ENCODE results near the gene NSUN6.

The NSUN6 gene

DNA sequence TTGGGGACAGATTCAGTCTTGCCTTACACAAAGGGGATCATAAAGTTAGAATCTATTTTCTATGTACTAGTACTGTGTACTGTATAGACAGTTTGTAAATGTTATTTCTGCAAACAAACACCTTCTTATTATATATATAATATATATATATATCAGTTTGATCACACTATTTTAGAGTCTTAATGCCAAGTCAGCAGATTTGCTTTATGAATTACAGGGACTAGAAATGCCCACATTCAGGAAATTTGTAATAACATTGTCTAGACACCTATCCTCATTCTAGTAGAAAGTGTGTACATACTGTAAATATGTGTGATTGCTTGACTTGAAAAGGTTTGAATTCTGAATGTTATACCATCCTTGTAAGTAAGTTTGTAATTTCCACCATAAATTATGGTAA lies 111.2 kb downstream of the NSUN6 start:
- H4K20me1 ChIP-seq (ENCODE audit: low read depth, low read length), result no peaks in the 10 kb centered on the region
- no peaks in the 10 kb centered on the region for H3F3A ChIP-seq (ENCODE audit: insufficient read depth)
- no peaks in the 10 kb centered on the region for H3K9me2 ChIP-seq (replicated peaks; ENCODE audit: insufficient read depth, low read length)
- no peaks in the 10 kb centered on the region for H3K9me3 ChIP-seq (ENCODE audit: insufficient read depth, low read length)
- no peak overlapping the region for H3K27ac ChIP-seq (ENCODE audit: low read depth, low read length)
- TF ChIP-seq CTCF (IDR thresholded peaks at IDR 0.05; ENCODE audit: insufficient read depth, low read length, poor library complexity, severe bottlenecking) (no peak), EZH2phosphoT487 (conservative IDR thresholded peaks at IDR 0.05; ENCODE audit: low read length) (no peak)
- H2AFZ ChIP-seq (ENCODE audit: low read depth, low read length, severe bottlenecking), result no peak overlapping the region
- H3K4me2 ChIP-seq (ENCODE audit: low read depth, low read length, poor library complexity, severe bottlenecking), result no peak overlapping the region
- H3K9ac ChIP-seq (ENCODE audit: low read length), result no peak overlapping the region
- H3K27me3 ChIP-seq (ENCODE audit: low read length), result no peaks in the 10 kb centered on the region
- peaks cover 7% of the 10 kb centered on the region; the same call in 1 of the 2 replicates for H3K36me3 ChIP-seq (ENCODE audit: low read length)
- H3K4me3 ChIP-seq (ENCODE audit: insufficient read depth, low read length, poor library complexity, severe bottlenecking), result no peak overlapping the region
- no peaks in the 10 kb centered on the region for H3K79me2 ChIP-seq (ENCODE audit: insufficient read depth, low read length)

- Histone ChIP-seq H2AFZ (ENCODE audit: low read depth, low read length, severe bottlenecking) (no peak overlapping the region), H3K9me3 (ENCODE audit: insufficient read depth, low read length) (no peaks in the 10 kb centered on the region), H3K27ac (ENCODE audit: low read depth, low read length) (no peak overlapping the region), H3K9me2 (replicated peaks; ENCODE audit: insufficient read depth, low read length) (no peaks in the 10 kb centered on the region), H3K79me2 (ENCODE audit: insufficient read depth, low read length) (no peaks in the 10 kb centered on the region), H3K9ac (ENCODE audit: low read length) (no peak overlapping the region), H3K27me3 (ENCODE audit: low read length) (no peaks in the 10 kb centered on the region), H3K4me2 (ENCODE audit: low read depth, low read length, poor library complexity, severe bottlenecking) (no peak overlapping the region), H3F3A (ENCODE audit: insufficient read depth) (no peaks in the 10 kb centered on the region), H3K36me3 (ENCODE audit: low read length) (peaks cover 4% of the 10 kb centered on the region; the same call in 1 of the 2 replicates), H4K20me1 (ENCODE audit: low read depth, low read length) (no peaks in the 10 kb centered on the region), H3K4me3 (ENCODE audit: insufficient read depth, low read length, poor library complexity, severe bottlenecking) (no peak overlapping the region)
- no peak for TF ChIP-seq EZH2phosphoT487 (conservative IDR thresholded peaks at IDR 0.05; ENCODE audit: low read length)
- TF ChIP-seq CTCF (IDR thresholded peaks at IDR 0.05; ENCODE audit: insufficient read depth, low read length, poor library complexity, severe bottlenecking), result no peak
Observed at GRCh38 chr10:18539335-18539734, 112.1 kb downstream of the NSUN6 start.

- Histone ChIP-seq H4K20me1 (ENCODE audit: low read depth, low read length) (no peaks in the 10 kb centered on the region), H3K36me3 (ENCODE audit: low read length) (0 out of 2 replicates have a peak, but pooled peaks cover 3% of the 10 kb centered on the region), H3K79me2 (ENCODE audit: insufficient read depth, low read length) (no peaks in the 10 kb centered on the region), H2AFZ (ENCODE audit: low read depth, low read length, severe bottlenecking) (no peak overlapping the region), H3K9me3 (ENCODE audit: insufficient read depth, low read length) (no peaks in the 10 kb centered on the region), H3F3A (ENCODE audit: insufficient read depth) (no peaks in the 10 kb centered on the region), H3K4me2 (ENCODE audit: low read depth, low read length, poor library complexity, severe bottlenecking) (no peak overlapping the region), H3K4me3 (ENCODE audit: insufficient read depth, low read length, poor library complexity, severe bottlenecking) (no peak overlapping the region), H3K9me2 (replicated peaks; ENCODE audit: insufficient read depth, low read length) (no peaks in the 10 kb centered on the region), H3K27me3 (ENCODE audit: low read length) (no peaks in the 10 kb centered on the region), H3K9ac (ENCODE audit: low read length) (no peak overlapping the region), H3K27ac (ENCODE audit: low read depth, low read length) (no peak overlapping the region)
- no peak for TF ChIP-seq EZH2phosphoT487 (conservative IDR thresholded peaks at IDR 0.05; ENCODE audit: low read length)
- TF ChIP-seq CTCF (IDR thresholded peaks at IDR 0.05; ENCODE audit: insufficient read depth, low read length, poor library complexity, severe bottlenecking), result no peak
Observed at GRCh38 chr10:18533896-18534295, 117.5 kb downstream of the NSUN6 start.

Data from SU-DHL-6 (cell line).